ENCODE data around the gene SLC6A7.
"Not testable (repeated sequence)": the region's sequence is repeated elsewhere in the genome, so short reads cannot be mapped to it uniquely, and the experiment has no call there.

SLC6A7 gene

DNA sequence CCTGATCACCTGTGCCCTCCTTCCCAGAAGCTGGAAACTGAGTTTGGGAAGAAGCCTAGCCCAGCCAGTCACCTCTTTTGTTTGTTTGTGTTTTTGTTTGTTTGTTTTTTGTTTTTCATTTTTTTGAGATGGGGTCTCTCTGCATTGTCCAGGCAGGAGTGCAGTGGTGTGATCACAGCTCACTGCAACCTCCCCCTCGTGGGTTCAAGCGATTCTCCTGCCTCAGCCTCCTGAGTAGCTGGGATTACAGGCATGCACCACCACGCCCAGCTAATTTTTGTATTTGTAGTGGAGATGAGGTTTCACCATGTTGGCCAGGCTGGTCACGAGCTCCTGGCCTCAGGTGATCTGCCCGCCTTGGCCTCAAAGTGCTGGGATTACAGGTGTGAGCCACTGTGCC lies 43.8 kb downstream of the SLC6A7 start:
- not testable (repeated sequence) for H4K8ac ChIP-seq (ENCODE audit: low read depth, low read length); H4K12ac ChIP-seq (ENCODE audit: low read depth, low read length); H4K91ac ChIP-seq (ENCODE audit: low read depth, low read length); H3K79me2 ChIP-seq (ENCODE audit: control insufficient read depth, insufficient read depth, low read length, poor library complexity); DNase-seq; H3K23ac ChIP-seq (ENCODE audit: low read length); H3K9ac ChIP-seq (ENCODE audit: low read length); H3K27ac ChIP-seq (ENCODE audit: low read depth, low read length); H3K9me3 ChIP-seq (ENCODE audit: insufficient read depth, low read depth, low read length); H2BK5ac ChIP-seq (ENCODE audit: low read depth, low read length, poor library complexity); H2AFZ ChIP-seq (ENCODE audit: insufficient read depth, low read length, poor library complexity); H3K4me1 ChIP-seq (ENCODE audit: control insufficient read depth in 1 of 2, insufficient read depth in 2 of 2, low read length in 2 of 2); H3K27me3 ChIP-seq (ENCODE audit: insufficient read depth, low read length); H2AK5ac ChIP-seq (ENCODE audit: low read length); H3K36me3 ChIP-seq (ENCODE audit: control insufficient read depth in 1 of 2, insufficient read depth in 2 of 2, low read length in 2 of 2); H3K79me1 ChIP-seq (ENCODE audit: low read length); H2BK120ac ChIP-seq (ENCODE audit: insufficient read depth, low read length, poor library complexity); H3K4me2 ChIP-seq (ENCODE audit: low read length); H3K14ac ChIP-seq (ENCODE audit: low read length); H3K18ac ChIP-seq (ENCODE audit: low read length); H3K4ac ChIP-seq (ENCODE audit: low read depth, low read length); H3K4me3 ChIP-seq (ENCODE audit: low read depth, low read length); H2BK12ac ChIP-seq (ENCODE audit: low read length)
- WGBS (ENCODE audit: extremely low coverage, insufficient coverage, insufficient read length): no CpG with 5 or more reads among the region's 5 CpGs

DNA sequence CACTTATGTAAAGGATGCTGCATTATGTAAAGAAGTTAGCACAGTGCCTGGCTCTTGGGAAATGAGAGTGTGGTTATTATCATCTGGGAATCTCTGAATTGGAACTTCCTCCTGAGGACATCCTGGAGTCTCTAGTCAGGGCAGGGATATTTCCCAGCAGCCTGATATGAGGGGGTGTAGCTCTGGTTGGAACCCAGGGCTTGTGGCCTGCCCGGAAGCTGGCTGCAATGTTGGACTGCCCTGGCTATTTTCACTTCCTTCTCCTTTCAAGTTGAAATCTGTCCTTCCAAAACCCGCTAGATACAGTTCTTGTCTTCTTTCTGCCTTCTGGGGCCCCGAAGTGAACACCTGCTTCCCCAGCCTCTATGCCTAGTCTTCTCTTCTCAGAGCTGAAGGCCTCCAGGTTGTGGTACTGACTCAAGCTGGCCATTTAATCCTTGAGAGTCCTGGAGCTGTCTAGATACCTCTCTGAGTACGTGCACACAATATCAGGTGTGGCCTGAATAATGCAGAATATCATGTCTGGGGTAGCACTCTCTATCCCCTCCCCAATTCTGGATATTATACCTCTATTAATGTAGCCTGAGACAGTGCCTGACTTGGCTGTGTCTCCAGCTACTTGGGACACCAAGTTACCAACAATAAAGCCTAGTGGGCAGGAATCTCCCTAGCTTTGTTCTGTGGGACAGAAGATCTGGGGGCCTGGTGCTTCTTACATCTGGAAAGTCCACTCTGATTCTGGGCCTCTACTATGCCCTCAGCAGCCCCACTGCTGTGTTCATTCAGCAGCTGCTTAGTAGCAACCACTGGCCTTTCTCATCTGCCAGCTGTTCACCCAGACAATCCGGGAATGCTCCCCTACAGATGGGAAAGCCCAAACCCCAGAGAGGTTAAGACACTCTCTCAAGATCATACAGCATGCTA lies 45.0 kb downstream of the SLC6A7 start:
- Histone ChIP-seq H3K14ac (ENCODE audit: low read length) (no peak overlapping the region), H3K27me3 (ENCODE audit: insufficient read depth, low read length) (no peaks in the 10 kb centered on the region), H3K27ac (ENCODE audit: low read depth, low read length) (no peak overlapping the region), H3K18ac (ENCODE audit: low read length) (no peak overlapping the region), H3K23ac (ENCODE audit: low read length) (no peak overlapping the region), H4K91ac (ENCODE audit: low read depth, low read length) (no peak overlapping the region), H2BK5ac (ENCODE audit: low read depth, low read length, poor library complexity) (no peak overlapping the region), H3K4me2 (ENCODE audit: low read length) (no peak overlapping the region), H3K79me1 (ENCODE audit: low read length) (no peaks in the 10 kb centered on the region), H3K4ac (ENCODE audit: low read depth, low read length) (no peak overlapping the region), H3K79me2 (ENCODE audit: control insufficient read depth, insufficient read depth, low read length, poor library complexity) (no peaks in the 10 kb centered on the region), H3K4me1 (ENCODE audit: control insufficient read depth in 1 of 2, insufficient read depth in 2 of 2, low read length in 2 of 2) (no peaks in the 10 kb centered on the region), H3K4me3 (ENCODE audit: low read depth, low read length) (no peak overlapping the region), H2BK12ac (ENCODE audit: low read length) (no peak overlapping the region), H4K8ac (ENCODE audit: low read depth, low read length) (no peak overlapping the region), H2AK5ac (ENCODE audit: low read length) (no peak overlapping the region), H3K9me3 (ENCODE audit: insufficient read depth, low read depth, low read length) (peaks cover 2% of the 10 kb centered on the region), H2AFZ (ENCODE audit: insufficient read depth, low read length, poor library complexity) (no peak overlapping the region), H3K9ac (ENCODE audit: low read length) (no peak overlapping the region), H2BK120ac (ENCODE audit: insufficient read depth, low read length, poor library complexity) (no peak overlapping the region), H3K36me3 (ENCODE audit: control insufficient read depth in 1 of 2, insufficient read depth in 2 of 2, low read length in 2 of 2) (no peaks in the 10 kb centered on the region), H4K12ac (ENCODE audit: low read depth, low read length) (no peak overlapping the region)
- WGBS (ENCODE audit: extremely low coverage, insufficient coverage, insufficient read length): no CpG with 5 or more reads among the region's 5 CpGs
- peak in 1 of 2 donors; percentile 11 for DNase-seq

DNA sequence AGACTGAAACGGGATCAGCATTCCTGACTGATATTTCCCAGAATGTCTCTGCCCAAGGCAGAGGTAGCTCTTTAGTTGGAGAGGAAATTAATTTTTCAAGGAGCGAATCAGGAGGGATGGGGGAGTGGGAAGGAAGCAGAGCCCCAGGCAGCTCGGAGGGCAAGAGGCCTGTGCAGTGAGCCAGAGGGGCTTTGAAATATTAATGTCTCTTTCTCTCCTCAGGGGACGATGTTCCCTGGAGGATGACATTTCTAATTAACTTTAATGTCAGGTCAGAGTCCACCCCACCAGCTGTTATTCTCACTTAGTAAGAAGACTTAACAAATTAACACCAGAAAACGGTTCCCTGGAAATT lies 45.6 kb downstream of the SLC6A7 start:
- H4K12ac ChIP-seq (ENCODE audit: low read depth, low read length): no peak overlapping the region
- H3K79me2 ChIP-seq (ENCODE audit: control insufficient read depth, insufficient read depth, low read length, poor library complexity): no peaks in the 10 kb centered on the region
- no peak overlapping the region for H3K18ac ChIP-seq (ENCODE audit: low read length)
- no peak overlapping the region for H3K4me2 ChIP-seq (ENCODE audit: low read length)
- no peak overlapping the region for H3K9ac ChIP-seq (ENCODE audit: low read length)
- no peak overlapping the region for H2AFZ ChIP-seq (ENCODE audit: insufficient read depth, low read length, poor library complexity)
- no peak overlapping the region for H2BK120ac ChIP-seq (ENCODE audit: insufficient read depth, low read length, poor library complexity)
- no peak overlapping the region for H3K4ac ChIP-seq (ENCODE audit: low read depth, low read length)
- H4K91ac ChIP-seq (ENCODE audit: low read depth, low read length): no peak overlapping the region
- H3K4me3 ChIP-seq (ENCODE audit: low read depth, low read length): no peak overlapping the region
- H3K9me3 ChIP-seq (ENCODE audit: insufficient read depth, low read depth, low read length): peaks cover 2% of the 10 kb centered on the region
- WGBS (ENCODE audit: extremely low coverage, insufficient coverage, insufficient read length): no CpG with 5 or more reads among the region's 5 CpGs
- no peak overlapping the region for H2AK5ac ChIP-seq (ENCODE audit: low read length)
- no peaks in the 10 kb centered on the region for H3K27me3 ChIP-seq (ENCODE audit: insufficient read depth, low read length)
- no peak overlapping the region for H4K8ac ChIP-seq (ENCODE audit: low read depth, low read length)
- no peak overlapping the region for H3K14ac ChIP-seq (ENCODE audit: low read length)
- no peak overlapping the region for H3K23ac ChIP-seq (ENCODE audit: low read length)
- no peak overlapping the region for H3K27ac ChIP-seq (ENCODE audit: low read depth, low read length)
- H3K79me1 ChIP-seq (ENCODE audit: low read length): no peaks in the 10 kb centered on the region
- no peak for DNase-seq
- H2BK12ac ChIP-seq (ENCODE audit: low read length): no peak overlapping the region
- no peaks in the 10 kb centered on the region for H3K36me3 ChIP-seq (ENCODE audit: control insufficient read depth in 1 of 2, insufficient read depth in 2 of 2, low read length in 2 of 2)
- H3K4me1 ChIP-seq (ENCODE audit: control insufficient read depth in 1 of 2, insufficient read depth in 2 of 2, low read length in 2 of 2): no peaks in the 10 kb centered on the region
- H2BK5ac ChIP-seq (ENCODE audit: low read depth, low read length, poor library complexity): no peak overlapping the region

DNA sequence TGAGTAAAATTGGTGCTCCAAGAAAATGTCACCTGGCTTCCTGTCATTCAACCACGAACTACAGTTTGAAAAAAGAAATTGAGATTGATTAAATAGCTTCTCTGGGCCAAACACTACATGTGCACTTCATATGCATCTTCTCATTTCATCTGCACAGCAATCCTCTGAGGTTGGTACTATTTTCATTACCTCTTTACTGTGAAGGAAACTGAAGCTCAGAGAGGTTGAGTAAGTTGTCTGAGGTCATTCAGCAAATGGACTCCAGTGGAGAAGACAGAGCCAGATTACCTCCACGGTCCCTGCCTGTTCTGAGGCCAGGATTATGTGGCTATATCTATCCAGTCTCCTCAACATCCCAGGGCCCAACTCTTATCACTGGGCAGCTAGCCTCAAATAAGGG lies 46.5 kb downstream of the SLC6A7 start:
- DNase-seq: no peak
- H3K4ac ChIP-seq (ENCODE audit: low read depth, low read length): no peak overlapping the region
- no peak overlapping the region for H3K4me2 ChIP-seq (ENCODE audit: low read length)
- no peak overlapping the region for H2BK12ac ChIP-seq (ENCODE audit: low read length)
- no peak overlapping the region for H4K8ac ChIP-seq (ENCODE audit: low read depth, low read length)
- no CpG with 5 or more reads among the region's 2 CpGs for WGBS (ENCODE audit: extremely low coverage, insufficient coverage, insufficient read length)
- no peaks in the 10 kb centered on the region for H3K79me2 ChIP-seq (ENCODE audit: control insufficient read depth, insufficient read depth, low read length, poor library complexity)
- no peaks in the 10 kb centered on the region for H3K36me3 ChIP-seq (ENCODE audit: control insufficient read depth in 1 of 2, insufficient read depth in 2 of 2, low read length in 2 of 2)
- H3K4me1 ChIP-seq (ENCODE audit: control insufficient read depth in 1 of 2, insufficient read depth in 2 of 2, low read length in 2 of 2): no peaks in the 10 kb centered on the region
- H2AK5ac ChIP-seq (ENCODE audit: low read length): no peak overlapping the region
- no peaks in the 10 kb centered on the region for H3K79me1 ChIP-seq (ENCODE audit: low read length)
- H4K91ac ChIP-seq (ENCODE audit: low read depth, low read length): no peak overlapping the region
- H3K9ac ChIP-seq (ENCODE audit: low read length): no peak overlapping the region
- H3K27me3 ChIP-seq (ENCODE audit: insufficient read depth, low read length): no peaks in the 10 kb centered on the region
- H4K12ac ChIP-seq (ENCODE audit: low read depth, low read length): no peak overlapping the region
- H3K27ac ChIP-seq (ENCODE audit: low read depth, low read length): no peak overlapping the region
- H2AFZ ChIP-seq (ENCODE audit: insufficient read depth, low read length, poor library complexity): no peak overlapping the region
- no peak overlapping the region for H3K14ac ChIP-seq (ENCODE audit: low read length)
- H3K4me3 ChIP-seq (ENCODE audit: low read depth, low read length): no peak overlapping the region
- no peak overlapping the region for H2BK120ac ChIP-seq (ENCODE audit: insufficient read depth, low read length, poor library complexity)
- H2BK5ac ChIP-seq (ENCODE audit: low read depth, low read length, poor library complexity): no peak overlapping the region
- peaks cover 2% of the 10 kb centered on the region for H3K9me3 ChIP-seq (ENCODE audit: insufficient read depth, low read depth, low read length)
- H3K23ac ChIP-seq (ENCODE audit: low read length): no peak overlapping the region
- no peak overlapping the region for H3K18ac ChIP-seq (ENCODE audit: low read length)

Data from trophoblast cell (in vitro differentiated cells and primary cell).